Suprapubic skin (tissue), 4 donors: ENCODE data around the gene TOR3A. TPM values are rescaled to one million over a fixed set of nuclear protein-coding genes. Genes with fewer than 3 reads are reported as not detected.

Experiments used
- DNase-seq, 2 donors: peaks; one replicate each; pipeline ENCODE4 v3.0.0-alpha.2; 2019; ENCODE audit warnings: low spot score in 2 of 2
- H3K27ac ChIP-seq: fragments of 200-600 bp; sonication (generic); one replicate; pipeline ENCODE4 v1.5.1; 2019
- H3K27me3 ChIP-seq: fragments of 200-600 bp; sonication (generic); one replicate; pipeline ENCODE4 v1.5.1; 2019
- H3K36me3 ChIP-seq: fragments of 200-600 bp; sonication (generic); one replicate; pipeline ENCODE4 v1.5.1; 2019
- H3K4me1 ChIP-seq: fragments of 200-600 bp; sonication (generic); one replicate; pipeline ENCODE4 v1.5.1; 2019
- H3K4me3 ChIP-seq: fragments of 200-600 bp; sonication (generic); one replicate; pipeline ENCODE4 v1.5.1; 2019; ENCODE audit warnings: mild to moderate bottlenecking
- H3K9me3 ChIP-seq: fragments of 200-600 bp; sonication (generic); one replicate; pipeline ENCODE4 v1.5.1; 2019
- CTCF ChIP-seq, 2 donors: fragments of 200-600 bp in 1 of 2; fragments of 450-650 bp in 1 of 2; sonication (generic) in 1 of 2; IDR thresholded peaks; one replicate each; pipeline ENCODE4 v1.5.1; 2016 to 2019; ENCODE audit warnings: antibody characterized with exemption in 2 of 2, mild to moderate bottlenecking in 1 of 2, moderate library complexity in 1 of 2
- EP300 ChIP-seq: sonication (generic); formaldehyde crosslinking; IDR thresholded peaks from one replicate; pipeline ENCODE4 v1.6.1; 2017; ENCODE audit warnings: antibody characterized with exemption
- POLR2A ChIP-seq, 2 donors: fragments of 450-650 bp; IDR thresholded peaks; one replicate each; pipeline ENCODE4 v1.6.1; 2017; ENCODE audit warnings: antibody characterized with exemption in 2 of 2, mild to moderate bottlenecking in 2 of 2, moderate library complexity in 2 of 2
- POLR2AphosphoS5 ChIP-seq, 3 donors: sonication (generic); formaldehyde crosslinking; IDR thresholded peaks; one replicate each; pipeline ENCODE4 v1.6.1; 2017; ENCODE audit warnings: antibody characterized with exemption in 3 of 3
- WGBS: methylation state at CpG from one replicate; pipeline ENCODE4 v1.1.5; 2018; 5-methylcytosine and 5-hydroxymethylcytosine counted together
- total RNA-seq, 4 donors: library from RNA; depleted of rRNA; stranded (reverse); fragments of >200 nt; gene quantifications; one replicate each; pipeline ENCODE4 v1.1.0, GENCODE V29; 2016

The TOR3A gene
- total RNA-seq, 4 donors from 2014 or later = 23.6 to 31.4 (median 29.6) TPM

- no peak for DNase-seq
- Histone ChIP-seq H3K27me3 (no peaks in the 10 kb centered on the region), H3K27ac (no peak overlapping the region), H3K4me3 (no peak overlapping the region), H3K9me3 (no peaks in the 10 kb centered on the region), H3K36me3 (no peaks in the 10 kb centered on the region), H3K4me1 (peaks cover 5% of the 10 kb centered on the region)
- WGBS = 98% methylated on average over 5 of the region's 8 CpGs
- TF ChIP-seq POLR2AphosphoS5 (IDR thresholded peaks at IDR 0.05) (no peak), POLR2A (IDR thresholded peaks at IDR 0.05) (no peak), EP300 (no peak), CTCF (IDR thresholded peaks at IDR 0.05) (no peak)
Observed at GRCh38 chr1:179042087-179042486, 39.8 kb upstream of the TOR3A start.

- H3K27me3 ChIP-seq = no peaks in the 10 kb centered on the region
- 86% methylated on average over 4 of the region's 5 CpGs for WGBS
- no peaks in the 10 kb centered on the region for H3K9me3 ChIP-seq
- H3K4me1 ChIP-seq = peaks cover 5% of the 10 kb centered on the region
- no peaks in the 10 kb centered on the region for H3K36me3 ChIP-seq
- DNase-seq = no peak
- no peak overlapping the region for H3K27ac ChIP-seq
- no peak overlapping the region for H3K4me3 ChIP-seq
- no peak for TF ChIP-seq POLR2A (IDR thresholded peaks at IDR 0.05)
- TF ChIP-seq POLR2AphosphoS5 (IDR thresholded peaks at IDR 0.05) = no peak
- no peak for TF ChIP-seq CTCF (IDR thresholded peaks at IDR 0.05)
- no peak for TF ChIP-seq EP300
Observed at GRCh38 chr1:179042700-179043099, 39.2 kb upstream of the TOR3A start.

- Histone ChIP-seq H3K9me3 (no peaks in the 10 kb centered on the region), H3K27me3 (no peaks in the 10 kb centered on the region), H3K27ac (no peak overlapping the region), H3K4me3 (no peak overlapping the region), H3K36me3 (no peaks in the 10 kb centered on the region), H3K4me1 (peaks cover 5% of the 10 kb centered on the region)
- WGBS = 100% methylated on average over 2 of the region's 4 CpGs
- TF ChIP-seq EP300 (no peak), CTCF (IDR thresholded peaks at IDR 0.05) (no peak), POLR2A (IDR thresholded peaks at IDR 0.05) (no peak), POLR2AphosphoS5 (IDR thresholded peaks at IDR 0.05) (no peak)
- DNase-seq = no peak
Observed at GRCh38 chr1:179043266-179043665, 38.6 kb upstream of the TOR3A start.

- DNase-seq = no peak
- TF ChIP-seq POLR2AphosphoS5 (IDR thresholded peaks at IDR 0.05) (no peak), POLR2A (IDR thresholded peaks at IDR 0.05) (no peak), EP300 (no peak), CTCF (IDR thresholded peaks at IDR 0.05) (no peak)
- H3K27ac ChIP-seq = no peak overlapping the region
- no peak overlapping the region for H3K4me3 ChIP-seq
- no peaks in the 10 kb centered on the region for H3K36me3 ChIP-seq
- peaks cover 5% of the 10 kb centered on the region for H3K4me1 ChIP-seq
- no peaks in the 10 kb centered on the region for H3K9me3 ChIP-seq
- H3K27me3 ChIP-seq = no peaks in the 10 kb centered on the region
- 93% methylated on average over 5 of the region's 5 CpGs for WGBS
Observed at GRCh38 chr1:179043907-179044306, 38.0 kb upstream of the TOR3A start.

- peaks cover 6% of the 10 kb centered on the region for H3K36me3 ChIP-seq
- TF ChIP-seq POLR2AphosphoS5 (IDR thresholded peaks at IDR 0.05) = no peak
- TF ChIP-seq CTCF (IDR thresholded peaks at IDR 0.05) = no peak
- TF ChIP-seq EP300 = no peak
- no peak for TF ChIP-seq POLR2A (IDR thresholded peaks at IDR 0.05)
- 93% methylated on average over 14 of the region's 14 CpGs for WGBS
- no peaks in the 10 kb centered on the region for H3K4me1 ChIP-seq
- H3K9me3 ChIP-seq = no peaks in the 10 kb centered on the region
- H3K27ac ChIP-seq = no peak overlapping the region
- H3K4me3 ChIP-seq = no peak overlapping the region
- no peak for DNase-seq
- H3K27me3 ChIP-seq = no peaks in the 10 kb centered on the region
Observed at GRCh38 chr1:179046808-179047635, 34.8 kb upstream of the TOR3A start.
